ENCODE measurements around the gene GUCD1. TPM values are rescaled to one million over a fixed set of nuclear protein-coding genes. Genes with fewer than 3 reads are reported as not detected.

Gene GUCD1
- total RNA-seq, 1 experiment from 2014 or later, result 48.7 TPM

DNA sequence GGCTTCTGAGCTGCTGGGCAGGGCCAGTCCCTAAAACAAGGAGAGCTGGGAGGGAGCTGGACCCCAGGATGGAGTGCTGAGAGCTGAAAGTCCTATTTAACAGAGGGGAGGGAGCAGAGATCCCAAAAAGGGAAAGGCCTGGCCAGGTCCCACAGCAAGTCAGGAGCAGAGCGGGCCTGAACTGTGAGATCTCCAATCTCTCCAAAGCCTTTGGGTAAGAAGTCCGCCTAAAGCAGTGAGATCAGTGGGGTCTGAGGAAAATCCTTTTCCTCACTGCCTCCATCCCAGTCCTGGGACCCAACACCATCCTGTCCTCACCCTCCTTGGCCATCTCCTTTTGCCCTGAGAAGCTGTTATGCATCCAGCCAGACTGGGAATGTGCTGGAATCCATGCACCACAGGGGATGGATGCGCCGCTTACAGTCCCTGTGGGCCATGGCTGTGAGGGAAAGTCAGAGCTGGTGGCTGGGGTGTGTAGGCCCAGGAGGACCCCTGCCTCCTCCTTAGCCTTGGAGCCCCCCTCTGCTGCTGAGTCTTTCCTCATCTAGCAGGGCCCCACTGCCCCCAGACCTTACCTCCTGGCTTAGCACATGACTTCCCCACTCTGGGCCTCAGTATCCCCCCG, 29.3 kb upstream of the GUCD1 start:
- ChIA-PET RAD21 (ENCODE audit: low non-redundant PET in 1 of 2, low total read pairs in 2 of 2, uncharacterized antibody in 2 of 2, unreplicated experiment in 2 of 2) (no interaction called here), CTCF (interaction anchor here (0.6 kb wide), 1 partner anchor 1780 kb away, joined by 3 read pairs; no protein-coding TSS in a partner anchor), POLR2A (no interaction called here)
- Histone ChIP-seq H3K79me2 (ENCODE audit: insufficient read depth, low read length) (no peaks in the 10 kb centered on the region), H3K27me3 (ENCODE audit: insufficient read depth, low read length) (no peaks in the 10 kb centered on the region), H3K27ac (ENCODE audit: low read depth, low read length) (no peak overlapping the region), H4K20me1 (ENCODE audit: insufficient read depth) (no peaks in the 10 kb centered on the region), H3K36me3 (ENCODE audit: control insufficient read depth in 1 of 2, insufficient read depth in 2 of 2, low read length in 2 of 2) (no peaks in the 10 kb centered on the region), H3K4me3 (replicated peaks in 1 of 2; ENCODE audit: low read depth in 1 of 2, low read length in 2 of 2) (no peak overlapping the region), H3K9me2 (ENCODE audit: insufficient read depth) (no peaks in the 10 kb centered on the region), H3K4me1 (ENCODE audit: control insufficient read depth in 1 of 2, insufficient read depth in 2 of 2, low read length in 2 of 2) (no peaks in the 10 kb centered on the region), H3K9me3 (ENCODE audit: control insufficient read depth in 1 of 2, insufficient read depth in 1 of 2, low read depth in 1 of 2, low read length in 2 of 2) (no peaks in the 10 kb centered on the region), H2AFZ (ENCODE audit: low read depth, low read length, poor library complexity, severe bottlenecking) (no peak overlapping the region), H3K4me2 (ENCODE audit: low read length) (no peak overlapping the region), H3K9ac (ENCODE audit: low read length) (no peak overlapping the region)
- TF ChIP-seq RAD21 (IDR thresholded peaks at IDR 0.05; ENCODE audit: low read depth), result no peak
- TF ChIP-seq ZBTB33 (IDR thresholded peaks at IDR 0.05; ENCODE audit: extremely low read depth, insufficient replicate concordance, low read length), result no peak
- TF ChIP-seq SIN3A (IDR thresholded peaks at IDR 0.05; ENCODE audit: low read depth), result no peak
- TF ChIP-seq SRF (IDR thresholded peaks at IDR 0.05; ENCODE audit: low read depth), result no peak
- DNase-seq (ENCODE audit: low read depth, low spot score) (no peak), ATAC-seq (no peak)
- BruUV-seq (replicated peaks), result no TSS peak
- intact Hi-C loops (cut with micrococcal nuclease), result no loop called here

GRCh38 chr22:24583221-24584165, 28.6 kb upstream of the GUCD1 start:
- ATAC-seq (no peak), DNase-seq (ENCODE audit: low read depth, low spot score) (no peak)
- Histone ChIP-seq H3K36me3 (ENCODE audit: control insufficient read depth in 1 of 2, insufficient read depth in 2 of 2, low read length in 2 of 2) (no peaks in the 10 kb centered on the region), H3K4me2 (ENCODE audit: low read length) (no peak overlapping the region), H3K9me3 (ENCODE audit: control insufficient read depth in 1 of 2, insufficient read depth in 1 of 2, low read depth in 1 of 2, low read length in 2 of 2) (no peaks in the 10 kb centered on the region), H3K9ac (ENCODE audit: low read length) (no peak overlapping the region), H4K20me1 (ENCODE audit: insufficient read depth) (no peaks in the 10 kb centered on the region), H2AFZ (ENCODE audit: low read depth, low read length, poor library complexity, severe bottlenecking) (no peak overlapping the region), H3K9me2 (ENCODE audit: insufficient read depth) (no peaks in the 10 kb centered on the region), H3K79me2 (ENCODE audit: insufficient read depth, low read length) (no peaks in the 10 kb centered on the region), H3K4me3 (replicated peaks in 1 of 2; ENCODE audit: low read depth in 1 of 2, low read length in 2 of 2) (no peak overlapping the region), H3K27me3 (ENCODE audit: insufficient read depth, low read length) (no peaks in the 10 kb centered on the region), H3K4me1 (ENCODE audit: control insufficient read depth in 1 of 2, insufficient read depth in 2 of 2, low read length in 2 of 2) (no peaks in the 10 kb centered on the region), H3K27ac (ENCODE audit: low read depth, low read length) (no peak overlapping the region)
- POLR2A ChIA-PET, result no interaction called here
- BruUV-seq (replicated peaks), result no TSS peak
- intact Hi-C loops (cut with micrococcal nuclease), result no loop called here
- TF ChIP-seq TCF7L2 (IDR thresholded peaks at IDR 0.05; ENCODE audit: borderline replicate concordance, extremely low read depth, insufficient read depth, insufficient read length) (no peak), YY1 (IDR thresholded peaks at IDR 0.05; ENCODE audit: extremely low read depth, insufficient replicate concordance, low read depth, low read length) (no peak), ZFX (IDR thresholded peaks at IDR 0.05) (0 out of 2 replicates have a peak, but pooled peaks have one; percentile 8)
- RAD21 ChIA-PET (ENCODE audit: low non-redundant PET in 1 of 2, low total read pairs in 2 of 2, uncharacterized antibody in 2 of 2, unreplicated experiment in 2 of 2), result no interaction called here
- CTCF ChIA-PET, result interaction anchor here (0.6 kb wide), 1 partner anchor 1781 kb away, joined by 3 read pairs; no protein-coding TSS in a partner anchor
